GM18498 (cell line): ENCODE data around the gene TEX14.

Experiments used
- ATAC-seq: cut with Tn5 transposase; IDR thresholded peaks from one replicate; pipeline ENCODE4 v1.9.1; 2021; ENCODE audit warnings: mild to moderate bottlenecking, moderate library complexity; ENCODE audit not compliant: unreplicated experiment

The TEX14 gene

GRCh38 chr17:58530655-58531054 is 161.2 kb downstream of the TEX14 start:
- ATAC-seq: no peak

GRCh38 chr17:58529275-58529674 is 162.6 kb downstream of the TEX14 start:
- no peak for ATAC-seq

GRCh38 chr17:58528443-58528842 is 163.4 kb downstream of the TEX14 start:
- no peak for ATAC-seq

- no peak for ATAC-seq
Measured at GRCh38 chr17:58527949-58528348, 163.9 kb downstream of the TEX14 start.

GRCh38 chr17:58527306-58527705 is 164.5 kb downstream of the TEX14 start:
- no peak for ATAC-seq

GRCh38 chr17:58525239-58525638 is 166.6 kb downstream of the TEX14 start:
- no peak for ATAC-seq

- ATAC-seq: no peak
Measured at GRCh38 chr17:58521680-58522079, 170.2 kb downstream of the TEX14 start.

- ATAC-seq: no peak
Measured at GRCh38 chr17:58520843-58521430, 170.9 kb downstream of the TEX14 start.

GRCh38 chr17:58517928-58518609 is 173.8 kb downstream of the TEX14 start:
- peak; percentile 82 for ATAC-seq

- ATAC-seq: no peak
Measured at GRCh38 chr17:58517378-58517927, 174.4 kb downstream of the TEX14 start.

- no peak for ATAC-seq
Measured at GRCh38 chr17:58516644-58517377, 175.0 kb downstream of the TEX14 start.

- no peak for ATAC-seq
Measured at GRCh38 chr17:58515286-58515685, 176.6 kb downstream of the TEX14 start.

- ATAC-seq: no peak
Measured at GRCh38 chr17:58514770-58515157, 177.1 kb downstream of the TEX14 start.

- no peak for ATAC-seq
Measured at GRCh38 chr17:58513965-58514769, 177.7 kb downstream of the TEX14 start, which contains the start of gene MTMR4. TSS of gene MTMR4 (minus strand) at chr17:58514638. CDS start at chr17:58514407, 231 bp downstream.

- no peak for ATAC-seq
Measured at GRCh38 chr17:58513267-58513964, 178.4 kb downstream of the TEX14 start.

GRCh38 chr17:58510075-58510474 is 181.8 kb downstream of the TEX14 start:
- no peak for ATAC-seq

- ATAC-seq: no peak
Measured at GRCh38 chr17:58508341-58509067, 183.3 kb downstream of the TEX14 start.

GRCh38 chr17:58507123-58507634 is 184.7 kb downstream of the TEX14 start:
- no peak for ATAC-seq
